HG03457 (cell line): ENCODE data around the gene SAMD4B.

Experiments
- ATAC-seq: cut with Tn5 transposase; IDR thresholded peaks from one replicate; pipeline ENCODE4 v1.9.1; 2021; ENCODE audit warnings: moderate number of reproducible peaks; ENCODE audit not compliant: unreplicated experiment

Gene SAMD4B

DNA sequence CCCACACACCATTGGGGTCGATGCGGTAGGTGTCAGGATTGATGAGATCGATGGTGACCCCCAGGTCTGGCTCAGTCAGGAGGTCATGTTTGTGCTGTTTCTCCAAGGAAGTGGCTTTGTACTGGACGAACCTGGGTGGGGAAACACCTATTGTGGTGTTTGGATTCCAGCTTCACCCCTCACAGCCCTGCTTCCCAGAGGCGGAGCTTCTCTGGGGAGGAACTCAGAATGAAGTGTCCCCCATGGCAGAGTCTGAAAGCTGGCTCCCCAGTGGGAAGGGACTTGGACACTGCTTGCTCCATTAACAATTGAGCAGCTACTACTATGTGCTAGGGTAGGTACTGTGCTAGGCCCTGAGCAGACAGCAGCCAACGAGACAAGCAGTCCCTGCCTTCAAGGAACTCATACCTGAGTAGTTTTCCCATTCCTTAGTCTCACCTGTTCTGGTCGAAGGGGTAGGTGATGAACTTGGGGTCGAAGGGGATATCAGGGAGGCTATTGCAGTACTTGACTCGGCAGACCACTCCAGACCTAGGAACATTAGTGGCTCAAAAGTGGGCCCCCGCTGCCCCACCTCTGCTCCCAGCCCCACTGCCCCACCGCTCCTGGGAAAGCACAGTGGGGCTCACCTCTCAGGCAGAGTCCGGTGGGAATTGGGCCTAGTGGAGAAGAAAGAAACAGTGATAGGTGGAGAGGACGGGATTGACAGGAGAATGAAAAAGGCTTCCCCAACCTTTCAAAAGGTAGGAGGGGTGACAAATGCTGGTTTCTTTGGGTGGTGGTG is 47.6 kb downstream of the SAMD4B start:
- ATAC-seq: no peak

DNA sequence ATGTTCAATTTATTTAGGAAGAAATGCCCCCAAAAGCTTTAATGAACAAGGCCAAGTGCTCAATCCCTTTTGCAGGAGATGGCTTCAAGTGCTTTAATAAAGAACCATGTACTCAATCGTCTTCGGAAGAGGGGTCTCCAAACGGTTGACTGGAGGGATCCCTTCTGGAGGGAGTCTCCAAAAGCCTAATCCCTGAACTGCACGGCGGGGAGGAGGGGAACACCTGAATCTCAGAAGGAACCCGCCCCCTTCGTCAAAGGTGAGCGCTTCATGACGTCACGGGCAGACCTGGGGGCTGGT is 48.2 kb downstream of the SAMD4B start:
- ATAC-seq: no peak

DNA sequence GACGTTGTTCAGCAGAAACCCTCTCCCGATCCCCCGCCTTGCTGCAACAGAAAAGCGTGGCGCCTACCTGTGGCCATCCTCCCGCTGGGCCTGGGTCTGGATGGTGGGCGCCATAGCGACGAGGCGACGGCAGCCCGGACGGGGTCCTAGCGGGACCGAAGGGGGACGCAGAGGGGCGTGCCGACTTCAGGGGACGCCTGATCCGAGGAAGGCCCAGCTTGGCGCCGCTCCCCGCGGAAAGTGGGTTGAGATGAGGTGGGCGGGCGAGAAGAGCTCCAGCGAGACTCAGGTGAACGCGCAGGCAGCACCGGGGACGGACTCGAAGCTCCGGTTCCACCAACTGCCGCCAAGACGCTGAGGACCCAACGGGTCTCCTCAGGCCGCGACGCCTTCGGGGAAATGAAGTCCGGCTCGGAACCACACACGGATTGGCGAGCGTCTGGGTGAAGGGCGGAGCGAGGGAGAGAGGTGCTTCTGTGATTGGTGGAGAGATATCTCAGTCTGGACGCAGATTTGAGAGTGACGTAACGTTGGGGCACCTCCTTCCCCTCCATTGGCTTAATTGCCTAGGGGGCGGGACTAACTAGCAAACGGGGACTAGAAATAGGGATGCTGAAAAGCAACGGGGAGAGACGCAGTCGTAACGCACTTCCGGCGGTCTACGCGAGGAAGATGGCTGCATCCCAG is 48.7 kb downstream of the SAMD4B start, which contains the start of the genes MED29 and PAF1:
Gene MED29, plus strand, starts transcription at position 628 of the 687 bp plus-strand sequence. Its CDS starts 45 bp downstream, at position 673.
Gene PAF1, minus strand, starts transcription at position 356 of the 687 bp plus-strand sequence. Its CDS starts 242 bp downstream, at position 114.
- peak; percentile 74 for ATAC-seq

DNA sequence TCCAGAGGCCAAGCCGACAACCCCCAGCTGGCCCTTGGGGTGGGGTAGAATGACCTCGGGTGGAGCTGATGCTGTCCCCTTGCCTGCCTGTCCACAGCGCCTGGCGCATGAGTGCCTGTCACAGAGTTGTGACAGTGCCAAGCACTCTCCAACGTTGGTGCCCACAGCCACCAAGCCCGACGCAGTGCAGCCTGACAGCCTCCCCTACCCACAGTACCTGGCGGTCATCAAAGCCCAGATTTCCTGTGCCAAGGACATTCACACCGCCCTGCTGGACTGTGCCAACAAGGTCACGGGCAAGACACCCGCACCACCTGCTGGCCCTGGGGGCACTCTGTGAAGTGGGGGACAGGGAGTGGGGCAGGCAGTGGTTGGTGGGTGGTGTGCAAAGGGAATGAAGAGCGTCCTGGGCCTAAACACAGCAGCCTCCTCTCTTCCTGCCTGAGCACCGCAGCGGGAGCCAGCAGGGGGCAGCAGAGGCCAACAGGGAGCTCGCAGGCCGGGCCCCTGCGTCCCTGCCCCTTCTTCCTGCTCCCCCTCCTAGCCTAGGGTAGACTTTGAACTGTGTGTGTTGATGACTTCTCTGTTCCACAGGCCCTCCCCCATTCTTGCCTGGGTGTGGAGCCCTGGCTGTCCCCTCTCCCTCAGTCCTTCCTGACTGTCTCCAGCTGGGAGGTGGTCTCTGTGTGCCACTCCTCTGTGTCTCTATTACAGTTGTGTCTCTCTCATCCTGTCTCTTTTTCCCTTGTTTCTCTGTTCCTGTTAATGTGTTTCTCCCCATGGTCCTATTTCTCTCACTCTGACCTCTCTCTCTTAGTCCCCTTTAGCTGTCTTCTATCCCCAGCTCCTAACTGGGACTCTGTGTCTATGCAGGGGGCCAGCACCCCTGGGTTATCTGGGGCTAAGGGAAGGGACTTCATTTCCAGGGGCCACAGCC is 55.4 kb downstream of the SAMD4B start:
- ATAC-seq: no peak

DNA sequence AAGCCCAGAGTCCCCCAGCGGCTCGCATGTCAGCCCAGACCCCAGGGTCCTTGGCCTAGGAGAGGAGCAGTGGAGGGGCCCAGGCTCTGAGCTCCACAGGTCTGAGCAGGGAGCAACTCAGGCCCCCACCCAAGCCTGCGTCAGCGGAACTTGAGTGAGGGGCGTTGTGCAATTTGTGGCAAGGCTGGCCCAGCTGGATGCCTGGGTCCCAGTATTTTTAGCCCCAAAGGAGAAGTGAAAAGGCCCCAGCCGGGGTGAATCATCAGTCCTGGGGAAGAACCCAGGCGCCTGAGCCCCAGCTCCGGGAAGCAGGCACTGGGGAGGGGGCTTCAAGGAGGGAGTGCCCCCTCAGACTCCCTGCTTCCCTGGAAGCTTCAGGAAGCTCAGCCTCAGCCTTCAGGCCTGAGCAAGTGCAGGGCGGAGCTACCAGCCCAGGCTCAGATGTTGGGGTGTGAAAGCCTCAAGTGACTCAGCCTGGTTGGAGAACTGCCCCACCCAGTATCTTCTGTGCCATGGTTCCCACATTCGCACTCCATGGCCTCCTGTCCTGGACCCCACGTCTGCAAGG is 56.2 kb downstream of the SAMD4B start:
- no peak for ATAC-seq

DNA sequence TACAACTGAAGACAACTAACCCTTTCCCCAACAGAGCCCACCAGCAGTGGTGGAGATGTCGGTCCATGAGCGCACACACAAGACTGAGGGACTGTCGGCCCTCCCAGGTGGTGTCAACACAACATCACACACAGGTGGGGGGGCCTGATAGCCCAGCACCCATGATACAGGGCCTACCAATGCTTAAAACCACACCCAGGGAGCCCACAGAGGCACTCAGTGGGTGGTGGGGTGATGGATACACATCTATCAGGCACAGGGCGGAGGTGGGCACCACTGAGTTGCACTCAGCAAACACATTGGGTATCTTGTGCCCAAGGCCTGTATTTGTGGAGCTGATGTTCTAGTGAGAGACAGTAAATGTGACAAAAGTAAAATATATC is 57.4 kb downstream of the SAMD4B start:
- no peak for ATAC-seq

DNA sequence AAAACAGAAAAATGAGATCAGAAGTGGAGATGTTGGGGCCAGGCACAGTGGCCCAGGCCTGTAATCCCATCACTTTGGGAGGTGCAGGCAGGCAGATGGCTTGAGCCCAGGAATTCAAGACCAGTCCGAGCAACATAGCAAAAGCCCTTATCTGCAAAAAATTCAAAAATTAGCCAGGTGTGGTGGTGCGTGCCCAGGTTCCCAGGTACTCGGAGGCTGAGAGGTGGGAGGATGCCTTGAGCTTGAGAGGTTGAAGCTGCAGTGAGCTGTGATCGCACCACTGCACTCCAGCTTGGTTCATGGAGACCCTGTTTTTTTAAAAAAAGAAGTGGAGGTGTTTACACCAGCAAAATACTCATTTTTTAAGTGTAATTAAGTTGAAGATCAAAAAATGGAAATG is 57.8 kb downstream of the SAMD4B start:
- ATAC-seq: no peak

DNA sequence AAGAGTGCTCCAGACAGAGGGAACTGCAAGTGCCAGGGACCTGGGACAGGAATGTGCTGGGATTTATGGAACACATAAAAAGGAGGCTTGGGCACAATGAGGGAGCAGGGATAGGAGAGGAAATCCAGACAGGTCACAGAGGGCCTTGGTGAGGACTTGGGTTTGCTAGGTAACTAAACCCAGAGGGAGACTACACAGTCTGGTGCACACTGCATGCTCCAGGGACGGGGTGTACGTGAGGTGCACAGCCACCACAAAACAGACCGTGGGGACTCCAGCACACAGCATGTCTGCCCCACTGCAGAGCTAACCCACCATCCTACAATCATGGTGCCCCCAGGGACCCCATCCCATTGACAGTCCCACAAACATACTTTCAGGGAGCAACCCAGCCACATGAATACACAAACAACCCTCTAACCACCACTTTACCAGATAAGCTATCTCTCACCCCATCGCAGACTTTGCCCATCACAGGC is 58.9 kb downstream of the SAMD4B start:
- ATAC-seq: no peak

DNA sequence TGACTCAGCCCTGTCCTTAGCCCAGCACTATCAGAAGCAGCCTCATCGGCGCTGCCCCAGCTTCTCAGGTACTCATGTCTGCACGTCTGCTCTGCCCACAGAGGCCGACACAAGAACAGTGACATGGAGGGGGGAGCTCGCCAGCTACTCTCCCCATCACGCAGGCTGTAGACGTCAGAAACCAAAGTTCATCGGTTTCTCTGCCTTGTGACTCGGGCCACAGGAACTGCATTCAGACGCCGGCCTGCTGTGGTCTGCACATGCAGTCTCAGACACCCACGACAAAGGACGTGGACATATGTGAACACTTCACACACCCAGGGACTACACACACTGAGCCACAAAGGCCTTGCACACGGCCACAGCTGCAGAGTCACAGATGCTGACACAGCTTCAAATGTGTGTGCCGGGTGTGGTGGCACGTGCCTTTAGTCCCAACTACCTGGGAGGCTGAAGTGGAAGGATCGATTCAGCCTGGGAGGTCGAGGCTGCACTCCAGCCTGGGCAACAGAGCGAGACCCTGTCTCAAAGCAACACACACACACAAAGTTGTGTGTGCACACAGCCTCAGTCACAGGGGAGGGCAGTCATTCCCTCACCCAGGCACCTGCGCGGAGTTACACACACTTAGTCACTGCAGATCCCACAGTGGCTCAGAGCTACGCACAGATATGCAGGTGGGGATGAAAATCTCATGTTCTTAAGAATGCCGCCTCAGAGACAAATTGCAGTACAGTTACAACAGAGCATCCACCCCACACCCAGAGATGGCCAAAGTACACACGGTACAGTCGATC is 59.5 kb downstream of the SAMD4B start:
- no peak for ATAC-seq

DNA sequence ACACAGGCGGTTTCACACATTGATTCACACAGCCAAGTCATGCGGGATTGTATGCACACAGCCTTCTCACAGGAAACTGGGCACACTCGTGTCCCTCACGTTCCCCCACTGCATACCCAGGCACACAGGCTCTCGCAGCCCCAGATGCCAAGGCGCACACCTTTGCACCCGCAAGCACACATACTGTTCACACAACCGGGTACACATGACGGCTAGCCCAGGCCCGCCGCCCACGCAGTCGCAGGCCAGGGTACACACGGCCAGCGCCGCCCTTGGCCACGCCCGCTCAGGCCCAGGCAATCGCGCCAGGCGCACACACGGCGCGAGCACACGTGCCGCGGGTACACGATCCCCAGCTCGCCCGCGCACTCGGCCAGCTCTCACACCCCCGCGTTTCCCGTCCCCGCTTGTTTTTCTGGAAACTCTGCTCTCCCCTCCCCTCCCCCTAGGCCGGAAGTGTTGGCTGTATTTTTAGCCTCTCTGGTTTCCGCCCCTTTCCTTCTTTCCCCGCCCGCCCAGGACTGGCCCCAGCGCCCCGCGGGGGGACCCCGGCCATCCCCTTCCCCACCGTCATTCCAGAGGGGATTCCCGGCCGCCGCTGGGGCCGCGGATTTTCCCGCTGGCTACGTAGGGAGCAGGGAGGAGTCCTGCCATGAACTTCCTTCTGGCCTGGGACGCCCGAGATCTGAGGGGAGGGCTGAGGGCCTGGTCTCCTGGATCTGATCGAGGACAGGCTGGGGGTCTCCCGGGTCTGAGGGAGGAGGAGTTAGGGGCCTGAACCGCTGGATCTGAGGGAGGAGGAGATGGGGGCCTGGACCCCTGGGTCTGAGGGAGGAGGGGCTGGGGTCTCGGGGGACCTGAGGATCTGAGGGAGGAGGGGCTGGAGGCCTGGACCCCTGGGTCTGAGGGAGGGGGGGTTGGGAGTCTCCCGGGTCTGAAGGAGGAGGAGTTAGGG is 60.4 kb downstream of the SAMD4B start:
- ATAC-seq: no peak

DNA sequence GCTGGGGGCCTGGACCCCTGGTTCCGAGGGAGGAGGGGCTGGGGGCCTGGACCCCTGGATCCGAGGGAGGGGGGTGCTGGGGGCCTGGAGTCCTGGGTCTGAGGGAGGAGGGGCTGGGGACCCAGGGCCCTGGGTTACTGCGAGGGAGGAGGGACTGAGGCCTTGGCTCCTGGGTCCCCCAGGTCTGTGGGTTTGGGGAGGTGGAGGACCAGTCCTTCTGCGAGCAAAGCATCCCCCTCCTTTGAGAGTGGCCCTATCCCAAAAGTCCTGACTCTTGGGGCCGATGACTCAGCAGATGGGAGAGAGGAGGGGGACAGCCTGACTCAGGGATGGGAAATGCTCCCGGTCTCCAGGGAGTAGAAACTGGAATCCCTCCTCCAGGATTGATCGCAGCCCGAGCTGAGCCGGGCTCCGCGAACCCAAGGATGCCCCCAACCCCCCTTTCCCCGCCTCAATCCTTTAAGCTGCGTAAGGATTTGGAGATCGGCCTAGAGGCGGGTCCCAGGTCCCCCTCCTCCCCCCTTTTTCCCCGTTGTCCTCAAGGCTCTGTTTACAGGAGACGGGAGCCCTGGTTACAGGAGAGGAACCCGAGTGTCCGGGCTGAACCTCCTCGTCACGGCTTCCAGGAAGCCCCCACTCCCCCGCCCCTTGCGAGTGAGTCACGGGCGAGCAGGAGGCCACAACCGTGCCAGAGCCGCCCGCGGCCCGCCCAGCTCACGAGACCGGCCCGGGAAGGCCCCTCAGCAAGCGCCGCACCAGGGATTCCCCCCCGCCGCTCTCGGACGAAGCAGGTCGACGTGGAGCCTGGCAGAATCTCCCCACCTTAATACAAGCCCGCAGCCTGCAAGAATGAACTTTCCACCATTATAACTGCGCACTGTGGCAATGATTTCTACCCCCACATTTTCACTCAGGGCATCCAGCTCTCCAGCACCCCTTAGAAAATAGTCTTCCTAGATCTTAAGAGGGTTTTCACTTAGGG is 61.4 kb downstream of the SAMD4B start:
- peak; percentile 27 for ATAC-seq

DNA sequence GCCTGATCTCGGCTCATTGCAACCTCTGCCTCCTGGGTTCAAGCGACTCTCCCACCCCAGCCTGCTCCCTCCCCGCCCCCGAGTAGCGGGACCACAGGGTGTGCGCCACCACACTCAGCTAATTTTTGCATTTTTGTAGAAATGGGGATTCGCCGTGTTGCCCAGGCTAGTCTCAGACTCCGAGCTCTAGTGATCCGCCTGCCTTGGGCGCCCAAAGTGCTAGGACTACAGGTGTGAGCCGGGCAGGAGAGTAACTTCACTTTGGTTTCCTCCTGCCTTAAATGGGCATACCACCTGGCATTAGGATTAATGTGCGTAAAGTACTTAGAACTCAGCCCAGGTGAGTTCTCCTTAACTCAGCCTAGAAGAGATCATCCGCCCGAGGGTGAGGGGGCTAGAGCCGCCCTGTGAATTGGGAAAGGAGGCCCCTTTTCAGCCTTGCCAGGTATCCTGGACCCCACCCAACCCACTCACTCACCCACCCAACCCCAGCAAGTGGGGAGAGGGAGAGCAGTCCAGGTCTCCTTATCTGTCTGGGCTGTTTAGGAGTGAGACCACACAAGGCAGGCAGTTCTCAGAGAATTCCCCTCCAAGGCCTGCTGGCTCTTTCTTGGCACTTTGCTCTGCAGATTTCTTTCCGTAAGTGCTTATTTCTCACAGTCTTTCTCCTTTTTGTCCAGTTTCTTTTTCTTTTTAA is 63.2 kb downstream of the SAMD4B start:
- no peak for ATAC-seq

DNA sequence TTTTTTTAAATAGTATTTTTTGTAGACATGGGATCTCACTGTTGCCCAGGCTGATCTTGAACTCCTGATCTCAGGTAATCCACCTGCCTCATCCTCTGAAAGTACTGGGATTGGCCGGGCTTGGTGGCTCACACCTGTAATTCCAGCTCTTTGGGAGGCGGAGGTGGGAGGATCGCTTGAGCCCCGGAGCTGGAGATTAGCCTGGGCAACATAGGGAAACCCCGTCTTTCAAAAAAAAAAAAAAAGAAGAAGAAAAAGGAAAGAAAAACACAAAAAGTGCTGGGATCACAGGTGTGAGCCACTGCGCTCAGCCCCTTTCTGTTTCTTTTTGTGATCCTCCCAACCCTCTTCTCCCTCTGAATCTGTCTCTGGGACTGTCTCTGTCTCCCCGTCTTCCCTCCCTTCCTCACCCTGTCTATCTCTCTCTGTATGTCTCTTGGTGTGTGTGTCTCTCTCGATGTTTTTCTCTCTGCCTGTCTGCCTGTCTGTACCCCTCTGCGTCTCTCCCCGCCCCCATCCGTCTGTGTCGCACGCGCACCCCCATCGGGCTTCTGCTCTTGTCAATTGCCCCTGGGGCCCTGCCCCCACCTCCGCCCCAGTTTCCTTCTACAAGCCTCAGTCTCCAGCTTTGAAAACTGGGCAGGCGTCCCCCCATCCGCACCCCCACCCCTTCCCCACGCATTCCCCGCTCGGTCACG is 63.9 kb downstream of the SAMD4B start:
- ATAC-seq: no peak

DNA sequence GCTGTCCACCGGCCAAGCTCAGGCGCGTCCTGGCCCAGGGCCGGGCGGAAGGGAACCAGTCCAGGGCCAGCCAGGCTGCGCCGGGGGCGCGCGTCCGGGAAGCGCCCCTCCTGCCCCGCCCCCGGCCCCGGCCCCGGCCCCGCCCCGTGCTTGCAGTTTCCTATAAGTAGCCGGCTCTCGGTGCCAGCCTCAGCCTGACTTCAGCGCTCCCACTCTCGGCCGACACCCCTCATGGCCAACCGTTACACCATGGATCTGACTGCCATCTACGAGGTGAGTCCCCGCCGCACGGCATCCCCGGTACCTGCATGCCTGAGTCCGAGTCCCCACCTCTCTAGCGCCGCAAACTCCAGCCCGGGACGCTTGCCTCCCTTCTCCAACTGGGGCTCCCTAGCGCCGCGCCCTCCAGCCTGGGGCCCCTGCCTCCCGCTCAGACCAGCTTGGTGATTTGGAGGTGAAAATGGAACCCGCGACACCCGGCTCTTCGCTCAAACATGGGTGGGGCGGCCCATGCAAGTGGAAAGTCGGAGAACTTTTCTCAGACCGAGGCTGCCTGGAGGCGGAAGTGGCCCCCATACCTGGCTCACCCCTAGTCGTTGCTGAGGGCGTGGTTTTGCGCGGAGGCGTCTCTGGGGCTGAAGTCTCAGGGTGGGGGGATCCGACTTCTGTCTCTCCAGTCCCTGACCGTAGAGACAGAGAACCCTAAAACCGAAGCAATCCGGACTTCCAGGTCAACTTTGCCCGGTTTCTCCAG is 64.6 kb downstream of the SAMD4B start, which contains the start of gene ZFP36:
Gene ZFP36, plus strand, starts transcription at position 192 of the 754 bp plus-strand sequence. Its CDS starts 58 bp downstream, at position 250.
- ATAC-seq: no peak

DNA sequence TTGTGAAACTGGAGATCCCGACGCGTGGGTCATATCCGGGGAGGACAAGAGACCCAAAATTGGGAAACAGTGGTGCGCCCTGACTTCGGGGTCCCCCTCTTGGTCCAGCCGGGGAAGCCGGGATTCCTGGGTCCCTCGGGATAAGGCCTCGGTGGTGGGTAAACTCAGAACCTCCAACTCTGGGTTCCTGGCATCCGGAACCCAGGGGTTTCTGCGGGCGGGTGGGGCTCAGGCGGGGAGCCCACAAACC is 65.1 kb downstream of the SAMD4B start:
- ATAC-seq: no peak
